HG02973 (cell line): ENCODE results near the gene IL2RA.
"Not testable (repeated sequence)": the region's sequence is repeated elsewhere in the genome, so short reads cannot be mapped to it uniquely, and the experiment has no call there.

Experiments used
- ATAC-seq: cut with Tn5 transposase; IDR thresholded peaks from one replicate; pipeline ENCODE4 v1.9.1; 2021; ENCODE audit warnings: moderate library complexity; ENCODE audit not compliant: unreplicated experiment

IL2RA gene

GRCh38 chr10:6044060-6044459 is 18.1 kb downstream of the IL2RA start:
- ATAC-seq, result no peak

- not testable (repeated sequence) for ATAC-seq
Measured at GRCh38 chr10:6043377-6043776, 18.8 kb downstream of the IL2RA start.

DNA sequence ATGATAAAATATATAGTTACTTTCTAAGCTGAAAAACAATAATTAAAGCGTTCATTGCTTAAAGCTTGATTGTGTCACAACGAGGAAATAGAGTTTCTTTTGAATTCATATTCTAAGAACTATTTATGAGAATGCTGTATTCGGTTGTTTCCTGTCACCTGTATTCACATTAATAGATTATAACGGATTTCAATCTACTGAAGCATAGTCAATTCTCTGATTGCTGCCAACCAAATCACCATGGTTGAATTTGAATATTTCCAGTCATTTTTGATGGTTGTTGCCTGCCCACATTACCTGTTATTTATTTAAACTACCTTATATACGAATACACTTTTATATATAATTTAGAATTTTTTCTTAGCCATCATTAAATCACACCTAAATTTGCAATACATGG is 22.0 kb downstream of the IL2RA start:
- no peak for ATAC-seq

DNA sequence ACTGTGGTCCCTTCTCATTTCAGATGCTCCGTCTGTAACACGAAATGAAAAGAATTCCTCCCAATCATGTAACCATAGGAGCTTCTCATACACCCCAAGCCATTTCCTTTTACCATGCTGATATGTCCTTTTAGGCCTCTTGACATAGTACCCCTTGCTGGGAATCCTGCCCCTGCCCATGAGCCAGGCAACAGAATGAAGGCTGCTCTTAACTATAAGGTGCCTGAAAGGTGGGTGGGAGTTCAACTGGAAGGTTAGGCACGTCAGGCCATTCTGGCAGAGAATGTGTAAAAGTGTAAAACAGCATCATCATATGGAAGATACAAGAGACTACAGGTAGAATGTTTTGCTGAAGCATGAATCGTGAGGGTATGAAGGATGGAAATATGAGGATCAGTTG is 22.5 kb downstream of the IL2RA start:
- ATAC-seq, result no peak

GRCh38 chr10:6038071-6038631 is 24.0 kb downstream of the IL2RA start:
- ATAC-seq, result no peak

DNA sequence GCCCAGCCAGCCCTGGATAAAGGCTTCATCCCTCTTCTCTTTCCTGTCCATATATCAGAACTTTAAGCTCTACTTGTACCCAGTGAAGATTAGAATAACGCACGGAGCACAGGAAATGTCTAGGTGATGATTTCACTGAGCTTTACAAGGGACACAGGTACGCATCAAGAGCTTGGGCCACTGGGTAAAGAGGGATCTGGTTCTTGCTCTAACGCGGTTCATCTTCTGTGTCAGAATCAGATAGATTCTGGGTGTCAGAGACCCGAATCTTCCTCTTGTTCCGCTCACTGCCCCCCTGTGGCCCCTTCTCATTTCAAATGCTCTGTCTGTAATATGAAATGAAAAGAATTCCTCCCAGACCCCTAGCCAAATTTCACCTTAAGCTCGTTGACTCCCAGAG is 24.7 kb downstream of the IL2RA start:
- ATAC-seq, result no peak

GRCh38 chr10:6036861-6037321 is 25.3 kb downstream of the IL2RA start:
- ATAC-seq, result no peak

GRCh38 chr10:6035931-6036575 is 26.1 kb downstream of the IL2RA start:
- no peak for ATAC-seq

- ATAC-seq, result no peak
Measured at GRCh38 chr10:6035101-6035834, 26.9 kb downstream of the IL2RA start.

DNA sequence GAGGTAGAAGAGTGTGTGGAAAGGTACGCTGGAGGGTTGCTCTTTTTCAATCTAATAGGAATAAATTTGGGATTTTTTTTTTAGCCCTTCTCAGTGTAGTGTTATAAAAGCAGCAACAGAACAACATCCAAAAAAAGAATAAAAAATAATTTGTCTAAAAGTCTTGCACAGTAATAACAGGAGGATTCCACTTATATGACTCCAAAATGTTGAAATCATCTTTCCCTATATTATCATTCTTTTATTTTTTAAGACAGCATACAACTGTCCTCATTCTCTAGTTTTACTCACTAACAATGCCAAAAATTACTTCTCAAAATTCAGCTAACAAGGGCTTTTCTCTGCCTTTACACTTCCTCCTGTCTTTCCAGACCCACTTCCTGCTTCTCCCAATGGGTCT is 27.8 kb downstream of the IL2RA start:
- ATAC-seq, result no peak

DNA sequence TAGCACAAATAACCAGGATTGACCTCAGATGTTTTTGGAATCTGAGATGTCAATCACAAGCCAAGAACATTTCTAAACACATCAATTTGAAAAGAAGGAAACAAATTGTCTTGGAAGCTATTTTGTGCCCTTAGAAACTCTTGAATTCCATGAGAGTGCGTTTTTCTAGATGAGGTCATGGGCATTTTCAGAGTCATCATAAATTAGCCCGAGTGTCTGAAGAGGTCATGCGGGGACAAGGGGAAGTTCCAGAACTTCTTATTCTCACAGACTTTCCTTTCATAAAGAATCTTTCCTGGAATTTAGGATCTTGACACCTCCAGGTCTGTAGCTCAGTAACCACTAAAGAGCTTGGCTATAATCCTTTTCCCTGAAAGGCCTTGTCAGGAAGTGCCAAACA is 28.2 kb downstream of the IL2RA start:
- no peak for ATAC-seq

- ATAC-seq, result no peak
Measured at GRCh38 chr10:6030940-6031339, 31.2 kb downstream of the IL2RA start.

- ATAC-seq, result no peak
Measured at GRCh38 chr10:6030217-6030616, 31.9 kb downstream of the IL2RA start.

- no peak for ATAC-seq
Measured at GRCh38 chr10:6027929-6028328, 34.2 kb downstream of the IL2RA start.

GRCh38 chr10:6025683-6026255 is 36.4 kb downstream of the IL2RA start:
- no peak for ATAC-seq

- ATAC-seq, result no peak
Measured at GRCh38 chr10:6024334-6024682, 37.9 kb downstream of the IL2RA start.

DNA sequence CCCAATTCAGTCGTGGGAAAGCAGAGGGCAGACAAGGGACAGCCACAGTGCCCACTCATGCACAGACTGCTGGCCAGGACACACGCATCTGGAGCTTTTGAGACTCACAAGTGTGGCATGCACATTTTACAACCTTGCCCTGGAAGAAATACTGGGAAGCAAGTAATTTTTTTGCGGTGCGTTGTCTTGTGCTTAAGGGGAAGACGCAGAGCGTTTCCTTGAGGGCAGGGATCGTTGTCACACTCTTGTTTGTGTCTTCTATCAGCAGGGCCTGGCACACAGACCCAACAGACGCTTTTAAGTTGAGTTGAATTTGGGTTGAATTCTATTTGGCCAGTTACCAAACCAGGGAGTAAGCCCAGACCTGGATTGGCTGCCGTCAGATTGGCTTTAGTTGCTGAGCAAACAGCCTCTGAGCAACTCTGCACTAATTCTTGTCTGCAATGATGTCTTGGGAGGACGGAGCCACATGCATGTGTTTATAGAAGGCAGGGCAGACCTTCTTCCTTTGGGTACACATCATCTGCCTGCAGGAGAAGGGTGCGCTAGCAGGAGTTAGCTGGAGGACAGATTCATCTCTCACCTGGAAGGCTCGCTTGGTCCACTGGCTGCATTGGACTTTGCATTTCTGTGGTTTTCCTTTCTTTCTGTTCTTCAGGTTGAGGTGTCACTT is 38.4 kb downstream of the IL2RA start:
- ATAC-seq, result no peak

- no peak for ATAC-seq
Measured at GRCh38 chr10:6022660-6023059, 39.5 kb downstream of the IL2RA start.

DNA sequence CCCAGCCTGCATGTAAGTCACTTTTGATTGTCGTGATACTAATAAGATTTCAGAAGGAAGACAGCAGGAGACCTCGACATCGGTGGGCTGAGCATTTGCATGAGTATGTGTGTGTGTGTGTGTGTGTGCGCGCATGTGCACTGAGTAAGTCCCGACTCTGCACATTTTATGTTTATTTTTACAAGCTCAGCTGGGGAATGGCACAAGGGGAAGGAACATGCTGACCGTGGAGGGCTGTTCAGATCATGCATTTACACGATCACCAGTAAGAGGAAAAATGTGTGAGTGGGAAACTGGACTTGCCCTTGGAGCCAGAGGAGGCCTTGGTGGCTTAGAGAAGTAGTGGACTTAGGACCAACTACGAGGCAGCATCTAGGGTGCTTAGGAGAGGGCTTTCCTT is 41.3 kb downstream of the IL2RA start:
- ATAC-seq, result no peak

- ATAC-seq, result no peak
Measured at GRCh38 chr10:6019796-6020195, 42.4 kb downstream of the IL2RA start.

DNA sequence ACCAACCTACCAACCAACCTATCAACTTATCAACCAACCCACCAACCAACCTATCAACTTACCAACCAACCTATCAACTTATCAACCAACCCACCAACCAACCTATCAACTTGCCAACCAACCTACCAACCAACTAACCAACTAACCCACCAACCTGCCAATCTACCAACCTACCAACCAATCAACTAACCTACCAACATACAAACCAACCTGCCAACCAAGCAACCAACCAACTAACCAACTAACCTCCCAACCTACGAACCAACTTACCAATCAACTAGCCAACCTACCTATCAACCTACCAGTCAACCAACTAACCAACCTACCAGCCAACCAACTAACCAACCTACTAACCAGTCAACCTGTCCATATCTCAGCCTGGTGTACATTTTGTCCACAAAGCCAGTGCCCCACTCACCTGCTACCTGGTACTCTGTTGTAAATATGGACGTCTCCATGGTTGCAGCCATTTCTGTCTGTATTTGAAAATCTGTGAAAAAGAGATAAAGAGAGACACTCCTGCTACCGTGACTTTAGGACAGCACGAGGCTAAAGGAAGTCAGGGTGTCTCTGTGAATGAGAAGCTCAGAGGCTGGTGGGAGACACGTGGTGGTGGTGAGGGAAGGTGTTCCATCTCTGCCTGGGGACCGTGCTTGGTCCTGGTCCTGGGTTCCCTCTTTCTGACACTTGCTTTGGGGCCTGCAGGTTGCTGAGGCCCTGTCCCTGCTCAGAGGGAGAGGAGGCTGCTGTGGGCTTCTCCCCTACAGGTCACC is 43.0 kb downstream of the IL2RA start:
- ATAC-seq, result no peak
